ENCODE data around the gene UBE4A. TPM values are rescaled to one million over a fixed set of nuclear protein-coding genes. Genes with fewer than 3 reads are reported as not detected.

The UBE4A gene
- total and polyA plus RNA-seq, 2 donors (not counting 3 experiments of a cell fraction or from before 2014, with no cell fraction given): 13.3 to 40.2 TPM

- H2AFZ ChIP-seq (ENCODE audit: low read depth, low read length): no peak overlapping the region
- no peaks in the 10 kb centered on the region for H3K9me1 ChIP-seq (replicated peaks; ENCODE audit: control insufficient read depth, extremely low read depth, insufficient read depth, low read length)
- H3K79me2 ChIP-seq (ENCODE audit: control insufficient read depth, insufficient read depth, low read length): no peaks in the 10 kb centered on the region
- H3K36me3 ChIP-seq (ENCODE audit: control insufficient read depth in 2 of 2, extremely low read depth in 1 of 2, insufficient read depth in 2 of 2, low read length in 2 of 2): no peaks in the 10 kb centered on the region
- no TSS peak for BruUV-seq (replicated peaks)
- H3K4me2 ChIP-seq (ENCODE audit: insufficient read depth, low read length): no peak overlapping the region
- H3K4me3 ChIP-seq (replicated peaks in 1 of 3; ENCODE audit: insufficient read depth in 1 of 3, low read depth in 1 of 3, low read length in 3 of 3): no peak overlapping the region
- CTCF ChIA-PET: no interaction called here
- FAIRE-seq (no peak), DNase-seq (ENCODE audit: low read depth, low spot score) (no peak)
- dilution Hi-C loops (cut with MboI; ENCODE audit: extremely low pct_ligation_motif_present, low sequenced_read_pairs) (no loop called here), intact Hi-C loops (cut with micrococcal nuclease) (no loop called here)
- no peak overlapping the region for H3K27ac ChIP-seq (ENCODE audit: insufficient read depth, low read depth, low read length)
- H3K27me3 ChIP-seq (ENCODE audit: control insufficient read depth in 2 of 2, insufficient read depth in 2 of 2, low read length in 2 of 2): peaks cover 1 to 11% of the 10 kb centered on the region in 2 experiments
- POLR2A ChIA-PET: no interaction called here
- H4K20me1 ChIP-seq (replicated peaks; ENCODE audit: control insufficient read depth, extremely low read depth, insufficient read depth, low read length): peaks cover 2% of the 10 kb centered on the region
- H3K9ac ChIP-seq (replicated peaks; ENCODE audit: extremely low read depth, insufficient read depth, low read length): no peak overlapping the region
- no peaks in the 10 kb centered on the region for H3K4me1 ChIP-seq (ENCODE audit: control insufficient read depth, extremely low read depth, insufficient read depth, low read length)
- no peaks in the 10 kb centered on the region for H3K9me3 ChIP-seq (replicated peaks; ENCODE audit: control insufficient read depth, insufficient read depth, low read length)
- TF ChIP-seq MAX (IDR thresholded peaks at IDR 0.05; ENCODE audit: insufficient read depth, insufficient read length): no peak
- no peak for TF ChIP-seq POLR2A (IDR thresholded peaks at IDR 0.05; ENCODE audit: low read depth, low read length)
These were observed 38.9 kb upstream of the UBE4A start for GRCh38 chr11:118320515-118320914.

GRCh38 chr11:118321386-118322082 is 37.9 kb upstream of the UBE4A start:
- H3K36me3 ChIP-seq (ENCODE audit: control insufficient read depth in 2 of 2, extremely low read depth in 1 of 2, insufficient read depth in 2 of 2, low read length in 2 of 2): no peaks in the 10 kb centered on the region
- no peak overlapping the region for H3K4me3 ChIP-seq (replicated peaks in 1 of 3; ENCODE audit: insufficient read depth in 1 of 3, low read depth in 1 of 3, low read length in 3 of 3)
- no peaks in the 10 kb centered on the region for H3K9me1 ChIP-seq (replicated peaks; ENCODE audit: control insufficient read depth, extremely low read depth, insufficient read depth, low read length)
- DNase-seq (ENCODE audit: low read depth, low spot score) (no peak), FAIRE-seq (no peak)
- H2AFZ ChIP-seq (ENCODE audit: low read depth, low read length): no peak overlapping the region
- H3K4me2 ChIP-seq (ENCODE audit: insufficient read depth, low read length): no peak overlapping the region
- TF ChIP-seq POLR2AphosphoS5 (IDR thresholded peaks at IDR 0.05; ENCODE audit: insufficient read depth, low read depth, low read length): no peak
- TF ChIP-seq GATA2 (IDR thresholded peaks at IDR 0.05; ENCODE audit: insufficient read depth, insufficient read length, low read depth, low read length): no peak
- TF ChIP-seq JUN (IDR thresholded peaks at IDR 0.05; ENCODE audit: borderline replicate concordance, insufficient read depth, insufficient read length, low read depth): no peak
- no peak for TF ChIP-seq POLR2A (IDR thresholded peaks at IDR 0.05; ENCODE audit: low read depth, low read length)
- TF ChIP-seq MAX (IDR thresholded peaks at IDR 0.05; ENCODE audit: insufficient read depth, insufficient read length): no peak
- no peak for TF ChIP-seq FOS (IDR thresholded peaks at IDR 0.05; ENCODE audit: borderline replicate concordance, insufficient read depth, low read length)
- no peak for TF ChIP-seq MYC (IDR thresholded peaks at IDR 0.05; ENCODE audit: low read depth, low read length)
- TF ChIP-seq CTCF (IDR thresholded peaks at IDR 0.05; ENCODE audit: extremely low read depth in 1 of 2, insufficient read depth in 1 of 2, low read depth in 1 of 2, low read length in 2 of 2): no peak
- no peak for TF ChIP-seq EZH2 (IDR thresholded peaks at IDR 0.05; ENCODE audit: borderline replicate concordance, low read depth, low read length, severe bottlenecking)
- ChIA-PET CTCF (no interaction called here), POLR2A (no interaction called here)
- H3K27ac ChIP-seq (ENCODE audit: insufficient read depth, low read depth, low read length): no peak overlapping the region
- intact Hi-C loops (cut with micrococcal nuclease) (no loop called here), dilution Hi-C loops (cut with MboI; ENCODE audit: extremely low pct_ligation_motif_present, low sequenced_read_pairs) (no loop called here)
- no peak overlapping the region for H3K9ac ChIP-seq (replicated peaks; ENCODE audit: extremely low read depth, insufficient read depth, low read length)
- H3K27me3 ChIP-seq (ENCODE audit: control insufficient read depth in 2 of 2, insufficient read depth in 2 of 2, low read length in 2 of 2): peaks cover 1 to 11% of the 10 kb centered on the region in 2 experiments
- no TSS peak for BruUV-seq (replicated peaks)
- no peaks in the 10 kb centered on the region for H3K79me2 ChIP-seq (ENCODE audit: control insufficient read depth, insufficient read depth, low read length)
- H4K20me1 ChIP-seq (replicated peaks; ENCODE audit: control insufficient read depth, extremely low read depth, insufficient read depth, low read length): peaks cover 2% of the 10 kb centered on the region
- no peaks in the 10 kb centered on the region for H3K9me3 ChIP-seq (replicated peaks; ENCODE audit: control insufficient read depth, insufficient read depth, low read length)
- H3K4me1 ChIP-seq (ENCODE audit: control insufficient read depth, extremely low read depth, insufficient read depth, low read length): no peaks in the 10 kb centered on the region

Data from endothelial cell of umbilical vein (primary cell).